Caco-2 (cell line): ENCODE measurements around the gene DCUN1D5. TPM values are rescaled to one million over a fixed set of nuclear protein-coding genes. Genes with fewer than 3 reads are reported as not detected.

Experiments
- BruUV-seq: library from RNA; stranded (reverse); fragments of 400-500 nt; replicated peaks from 2 replicates; lab custom pipeline; 2021; lab: Mats Ljungman, UMichigan
- CTCF ChIA-PET: fragments of 300-600 bp; sonication (Branson Sonifier 250); formaldehyde crosslinking; loops from one replicate; lab custom pipeline; 2022; ENCODE audit warnings: antibody characterized with exemption; lab: Charles Lee
- POLR2A ChIA-PET: fragments of 300-600 bp; sonication (Branson Sonifier 250); formaldehyde crosslinking; loops from one replicate; lab custom pipeline; 2022; ENCODE audit warnings: antibody characterized with exemption; lab: Charles Lee
- DNase-seq, 2 experiments: peaks; one replicate each; pipeline versions ENCODE4 v3.0.0 to v3.0.0-alpha.2; 2020 to 2022
- H3K27me3 ChIP-seq: replicated peaks from 2 replicates; pipeline ENCODE4 v1.6.0; 2011; ENCODE audit warnings: low read length; ENCODE audit not compliant: control insufficient read depth, insufficient read depth
- H3K36me3 ChIP-seq: 2 replicates; pipeline ENCODE4 v1.5.1; 2011; ENCODE audit warnings: low read length; ENCODE audit not compliant: control insufficient read depth, insufficient read depth
- H3K4me1 ChIP-seq: fragments of 250-450 bp; sonication (Bioruptor Pico); 2 replicates; pipeline ENCODE4 v1.5.1; 2020; ENCODE audit warnings: mild to moderate bottlenecking
- H3K4me3 ChIP-seq: 2 replicates; pipeline ENCODE4 v1.5.1; 2011; ENCODE audit warnings: low read depth, mild to moderate bottlenecking, control low read depth, low read length
- H3K9me3 ChIP-seq: fragments of 250-450 bp; sonication (Bioruptor Pico); 2 replicates; pipeline ENCODE4 v1.5.1; 2020; ENCODE audit warnings: mild to moderate bottlenecking, moderate library complexity
- H3K27ac Mint-ChIP-seq: one replicate; pipeline ENCODE4 v1.8.0; 2022; ENCODE audit warnings: mixed read lengths; ENCODE audit not compliant: unreplicated experiment
- H3K27me3 Mint-ChIP-seq: one replicate; pipeline ENCODE4 v1.8.0; 2022; ENCODE audit warnings: mixed read lengths; ENCODE audit not compliant: insufficient read depth, unreplicated experiment
- H3K36me3 Mint-ChIP-seq: one replicate; pipeline ENCODE4 v1.8.0; 2022; ENCODE audit warnings: mild to moderate bottlenecking, mixed read lengths; ENCODE audit not compliant: insufficient read depth, unreplicated experiment
- H3K4me1 Mint-ChIP-seq: one replicate; pipeline ENCODE4 v1.8.0; 2022; ENCODE audit warnings: low read depth, mixed read lengths; ENCODE audit not compliant: unreplicated experiment
- H3K4me3 Mint-ChIP-seq: one replicate; pipeline ENCODE4 v1.8.0; 2022; ENCODE audit warnings: mild to moderate bottlenecking, moderate library complexity, mixed read lengths; ENCODE audit not compliant: unreplicated experiment
- H3K9me3 Mint-ChIP-seq: one replicate; pipeline ENCODE4 v1.8.0; 2022; ENCODE audit warnings: mixed read lengths; ENCODE audit not compliant: unreplicated experiment
- intact Hi-C: fragments of 100-400 bp; cut with micrococcal nuclease; formaldehyde crosslinking; loops from one replicate; pipeline ENCODE4 v1.10.0; 2022; ENCODE audit not compliant: unreplicated experiment
- total RNA-seq: library from RNA; stranded (reverse); gene quantifications from 2 replicates; pipeline ENCODE4 v1.2.3, GENCODE V29; 2022
- TF ChIP-seq, protein P1 (sequence below), 2 experiments: fragments of 200-600 bp in 1 of 2; IDR thresholded peaks; 1 replicate in 1 of 2; 2 replicates in 1 of 2; pipeline versions ENCODE4 v1.5.1 to v1.8.0; 2011 to 2022; ENCODE audit warnings: antibody characterized with exemption in 1 of 2, control low read depth in 1 of 2, inconsistent platforms in 1 of 2, low read depth in 1 of 2, low read length in 1 of 2, mild to moderate bottlenecking in 1 of 2, moderate library complexity in 1 of 2; ENCODE audit not compliant: insufficient read depth in 1 of 2, severe bottlenecking in 1 of 2, unreplicated experiment in 1 of 2

DCUN1D5 gene
- total RNA-seq, 1 experiment from 2014 or later = 95.1 TPM

DNA sequence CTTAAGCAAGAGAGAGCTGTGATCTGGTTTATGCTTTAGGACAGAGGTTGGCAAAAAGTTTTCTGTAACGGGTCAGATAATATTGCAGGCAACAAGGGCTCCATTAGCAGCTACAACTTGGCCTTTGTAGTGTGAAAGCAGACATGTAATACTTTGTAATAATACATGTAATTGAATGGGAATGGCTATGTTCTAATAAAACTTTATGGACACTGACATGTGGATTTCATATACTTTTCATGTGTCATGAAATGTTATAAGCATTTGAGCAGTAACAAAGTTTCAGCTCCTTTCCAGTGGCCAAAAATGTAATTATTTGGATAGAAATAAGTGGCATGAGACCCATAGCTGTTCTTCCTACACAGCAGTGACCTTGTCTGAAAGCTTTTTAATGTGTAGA lies 20.4 kb upstream of the DCUN1D5 start:
- Histone ChIP-seq H3K4me3 (no peak overlapping the region), H3K9me3 (no peaks in the 10 kb centered on the region), H3K27me3 (no peaks in the 10 kb centered on the region), H3K4me1 (peaks cover 4% of the 10 kb centered on the region; the same call in 1 of the 2 replicates), H3K36me3 (no peaks in the 10 kb centered on the region)
- no peak for DNase-seq
- POLR2A ChIA-PET = no interaction called here
- H3K9me3 Mint-ChIP-seq = no peaks in the 10 kb centered on the region
- no peak overlapping the region for H3K27ac Mint-ChIP-seq
- no peaks in the 10 kb centered on the region for H3K27me3 Mint-ChIP-seq
- H3K36me3 Mint-ChIP-seq = peaks cover 7% of the 10 kb centered on the region
- no peak overlapping the region for H3K4me3 Mint-ChIP-seq
- no TSS peak for BruUV-seq
- intact Hi-C loops = no loop called here
- TF ChIP-seq, protein P1, sequence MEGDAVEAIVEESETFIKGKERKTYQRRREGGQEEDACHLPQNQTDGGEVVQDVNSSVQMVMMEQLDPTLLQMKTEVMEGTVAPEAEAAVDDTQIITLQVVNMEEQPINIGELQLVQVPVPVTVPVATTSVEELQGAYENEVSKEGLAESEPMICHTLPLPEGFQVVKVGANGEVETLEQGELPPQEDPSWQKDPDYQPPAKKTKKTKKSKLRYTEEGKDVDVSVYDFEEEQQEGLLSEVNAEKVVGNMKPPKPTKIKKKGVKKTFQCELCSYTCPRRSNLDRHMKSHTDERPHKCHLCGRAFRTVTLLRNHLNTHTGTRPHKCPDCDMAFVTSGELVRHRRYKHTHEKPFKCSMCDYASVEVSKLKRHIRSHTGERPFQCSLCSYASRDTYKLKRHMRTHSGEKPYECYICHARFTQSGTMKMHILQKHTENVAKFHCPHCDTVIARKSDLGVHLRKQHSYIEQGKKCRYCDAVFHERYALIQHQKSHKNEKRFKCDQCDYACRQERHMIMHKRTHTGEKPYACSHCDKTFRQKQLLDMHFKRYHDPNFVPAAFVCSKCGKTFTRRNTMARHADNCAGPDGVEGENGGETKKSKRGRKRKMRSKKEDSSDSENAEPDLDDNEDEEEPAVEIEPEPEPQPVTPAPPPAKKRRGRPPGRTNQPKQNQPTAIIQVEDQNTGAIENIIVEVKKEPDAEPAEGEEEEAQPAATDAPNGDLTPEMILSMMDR (IDR thresholded peaks at IDR 0.05; ENCODE audit: insufficient read depth in 1 of 2, low read depth in 1 of 2, low read length in 1 of 2, severe bottlenecking in 1 of 2, unreplicated experiment in 1 of 2) = no peak
- H3K4me1 Mint-ChIP-seq = no peaks in the 10 kb centered on the region
- CTCF ChIA-PET = no interaction called here

DNA sequence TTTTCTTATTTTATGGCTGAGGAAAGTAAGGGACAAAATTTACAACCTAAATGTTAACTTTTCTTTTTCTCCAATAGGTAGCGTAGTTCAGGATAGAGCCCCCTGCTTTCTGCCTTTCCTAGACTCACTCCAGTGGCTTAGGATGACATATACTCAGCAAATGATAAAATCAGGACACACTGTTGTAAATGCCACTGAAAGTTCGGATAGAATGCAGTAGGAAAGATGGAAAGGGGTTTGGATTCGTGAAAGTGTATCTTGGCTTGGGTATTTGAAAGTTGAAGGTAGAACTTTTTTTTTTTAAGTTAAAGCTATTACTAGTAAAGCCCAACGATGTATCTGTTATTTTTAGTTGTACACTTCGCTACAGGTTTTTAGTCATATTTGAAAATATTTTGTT lies 19.4 kb upstream of the DCUN1D5 start:
- TF ChIP-seq, protein P1 (IDR thresholded peaks at IDR 0.05; ENCODE audit: insufficient read depth in 1 of 2, low read depth in 1 of 2, low read length in 1 of 2, severe bottlenecking in 1 of 2, unreplicated experiment in 1 of 2) = no peak
- no peaks in the 10 kb centered on the region for H3K27me3 ChIP-seq
- POLR2A ChIA-PET = no interaction called here
- H3K36me3 ChIP-seq = no peaks in the 10 kb centered on the region
- CTCF ChIA-PET = no interaction called here
- intact Hi-C loops = no loop called here
- Mint-ChIP-seq H3K4me3 (no peak overlapping the region), H3K4me1 (no peaks in the 10 kb centered on the region), H3K9me3 (no peaks in the 10 kb centered on the region), H3K27me3 (no peaks in the 10 kb centered on the region), H3K36me3 (peaks cover 7% of the 10 kb centered on the region), H3K27ac (no peak overlapping the region)
- H3K4me1 ChIP-seq = peaks cover 4% of the 10 kb centered on the region; the same call in 1 of the 2 replicates
- no TSS peak for BruUV-seq
- H3K4me3 ChIP-seq = no peak overlapping the region
- DNase-seq = no peak
- H3K9me3 ChIP-seq = no peaks in the 10 kb centered on the region

DNA sequence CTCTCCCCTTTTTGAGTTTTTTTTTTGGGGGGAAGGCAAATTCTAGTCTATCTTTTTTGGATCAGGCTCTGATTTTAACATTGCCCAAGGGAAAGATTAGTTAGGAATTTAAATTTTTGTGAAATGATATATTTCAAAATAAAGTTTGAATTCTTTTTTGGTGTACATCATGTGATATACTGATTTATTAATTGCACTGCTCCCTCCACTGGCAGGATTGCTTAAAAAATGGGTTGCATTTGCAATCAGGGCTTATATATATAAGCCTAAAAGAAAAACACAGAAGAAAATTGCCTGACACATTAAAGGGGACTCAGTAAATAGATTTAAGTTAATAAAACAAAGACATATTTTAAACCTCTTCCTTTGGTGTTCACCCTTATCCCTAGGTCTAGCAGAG lies 18.4 kb upstream of the DCUN1D5 start:
- POLR2A ChIA-PET = no interaction called here
- H3K36me3 Mint-ChIP-seq = peaks cover 7% of the 10 kb centered on the region
- H3K4me3 ChIP-seq = no peak overlapping the region
- no peaks in the 10 kb centered on the region for H3K27me3 Mint-ChIP-seq
- H3K27ac Mint-ChIP-seq = no peak overlapping the region
- peaks cover 4% of the 10 kb centered on the region; the same call in 1 of the 2 replicates for H3K4me1 ChIP-seq
- intact Hi-C loops = no loop called here
- TF ChIP-seq, protein P1 (IDR thresholded peaks at IDR 0.05; ENCODE audit: insufficient read depth in 1 of 2, low read depth in 1 of 2, low read length in 1 of 2, severe bottlenecking in 1 of 2, unreplicated experiment in 1 of 2) = peak in 1 of 2 experiments; percentile 21
- no peaks in the 10 kb centered on the region for H3K4me1 Mint-ChIP-seq
- H3K36me3 ChIP-seq = no peaks in the 10 kb centered on the region
- CTCF ChIA-PET = no interaction called here
- DNase-seq = no peak
- H3K27me3 ChIP-seq = no peaks in the 10 kb centered on the region
- BruUV-seq = no TSS peak
- H3K9me3 ChIP-seq = no peaks in the 10 kb centered on the region
- H3K9me3 Mint-ChIP-seq = no peaks in the 10 kb centered on the region
- no peak overlapping the region for H3K4me3 Mint-ChIP-seq
